D341Med (cell line): ENCODE measurements around the gene TRAPPC3.
A peak's percentile ranks its signal among the peaks of the same experiment; 100 is the strongest.

Experiments
- DNase-seq: peaks from one replicate; pipeline ENCODE4 v3.0.0; 2012; ENCODE audit warnings: low spot score

TRAPPC3 gene

GRCh38 chr1:36126005-36126716 lies 23.1 kb downstream of the TRAPPC3 start:
- no peak for DNase-seq

GRCh38 chr1:36125129-36125991 lies 23.9 kb downstream of the TRAPPC3 start, which contains the start of gene COL8A2:
COL8A2 (minus strand) TSS chr1:36125222; CDS start chr1:36100242, 24,980 bp downstream.
- DNase-seq: peak; percentile 70

GRCh38 chr1:36124404-36125128 lies 24.7 kb downstream of the TRAPPC3 start:
- DNase-seq: no peak

GRCh38 chr1:36123356-36123755 lies 25.9 kb downstream of the TRAPPC3 start:
- no peak for DNase-seq

- DNase-seq: no peak
Measured at GRCh38 chr1:36122062-36123030, 26.9 kb downstream of the TRAPPC3 start.

- DNase-seq: no peak
Measured at GRCh38 chr1:36119456-36119855, 29.8 kb downstream of the TRAPPC3 start.

GRCh38 chr1:36118447-36119204 lies 30.7 kb downstream of the TRAPPC3 start:
- no peak for DNase-seq

GRCh38 chr1:36116901-36117300 lies 32.4 kb downstream of the TRAPPC3 start:
- no peak for DNase-seq

GRCh38 chr1:36115931-36116330 lies 33.4 kb downstream of the TRAPPC3 start:
- DNase-seq: no peak

- no peak for DNase-seq
Measured at GRCh38 chr1:36115200-36115669, 34.1 kb downstream of the TRAPPC3 start.

- DNase-seq: no peak
Measured at GRCh38 chr1:36114371-36114770, 34.9 kb downstream of the TRAPPC3 start.

GRCh38 chr1:36112823-36113222 lies 36.5 kb downstream of the TRAPPC3 start:
- DNase-seq: no peak

GRCh38 chr1:36111151-36111550 lies 38.1 kb downstream of the TRAPPC3 start:
- DNase-seq: no peak

- DNase-seq: no peak
Measured at GRCh38 chr1:36109041-36109679, 40.1 kb downstream of the TRAPPC3 start.

- no peak for DNase-seq
Measured at GRCh38 chr1:36108314-36108713, 41.0 kb downstream of the TRAPPC3 start.

GRCh38 chr1:36107394-36107793 lies 41.9 kb downstream of the TRAPPC3 start:
- no peak for DNase-seq

- no peak for DNase-seq
Measured at GRCh38 chr1:36106269-36106668, 43.0 kb downstream of the TRAPPC3 start.

GRCh38 chr1:36101546-36101945 lies 47.7 kb downstream of the TRAPPC3 start:
- DNase-seq: no peak

GRCh38 chr1:36100376-36100775 lies 48.9 kb downstream of the TRAPPC3 start:
- no peak for DNase-seq
